HG02642 (cell line): ENCODE results near the gene TRIM38.
A peak's percentile ranks its signal among the peaks of the same experiment; 100 is the strongest.
"Not testable (repeated sequence)": the region's sequence is repeated elsewhere in the genome, so short reads cannot be mapped to it uniquely, and the experiment has no call there.

Experiments used
- ATAC-seq: cut with Tn5 transposase; IDR thresholded peaks from one replicate; pipeline ENCODE4 v1.9.1; 2021; ENCODE audit warnings: mild to moderate bottlenecking; ENCODE audit not compliant: unreplicated experiment, poor library complexity

The TRIM38 gene

GRCh38 chr6:25939593-25939992 lies 23.0 kb upstream of the TRIM38 start:
- ATAC-seq, result no peak

GRCh38 chr6:25942561-25943147 lies 19.9 kb upstream of the TRIM38 start:
- ATAC-seq, result no peak

- ATAC-seq, result no peak
Measured at GRCh38 chr6:25943887-25944286, 18.7 kb upstream of the TRIM38 start.

- peak; percentile 93 for ATAC-seq
Measured at GRCh38 chr6:25944688-25945574, 17.7 kb upstream of the TRIM38 start.

GRCh38 chr6:25945738-25946137 lies 16.9 kb upstream of the TRIM38 start:
- ATAC-seq, result not testable (repeated sequence)

GRCh38 chr6:25946631-25947030 lies 16.0 kb upstream of the TRIM38 start:
- no peak for ATAC-seq

- not testable (repeated sequence) for ATAC-seq
Measured at GRCh38 chr6:25947492-25947891, 15.1 kb upstream of the TRIM38 start.

- ATAC-seq, result no peak
Measured at GRCh38 chr6:25949695-25950094, 12.9 kb upstream of the TRIM38 start.

GRCh38 chr6:25950297-25950696 lies 12.3 kb upstream of the TRIM38 start:
- ATAC-seq, result no peak

- ATAC-seq, result no peak
Measured at GRCh38 chr6:25951296-25952032, 11.1 kb upstream of the TRIM38 start.

- no peak for ATAC-seq
Measured at GRCh38 chr6:25952535-25952934, 10.1 kb upstream of the TRIM38 start.

GRCh38 chr6:25953733-25954132 lies 8.9 kb upstream of the TRIM38 start:
- no peak for ATAC-seq

GRCh38 chr6:25954756-25955155 lies 7.8 kb upstream of the TRIM38 start:
- ATAC-seq, result no peak

GRCh38 chr6:25956226-25956625 lies 6.4 kb upstream of the TRIM38 start:
- no peak for ATAC-seq

- ATAC-seq, result no peak
Measured at GRCh38 chr6:25958700-25959162, 3.9 kb upstream of the TRIM38 start.

- ATAC-seq, result no peak
Measured at GRCh38 chr6:25959890-25960536, 2.6 kb upstream of the TRIM38 start.

- ATAC-seq, result no peak
Measured at GRCh38 chr6:25960734-25961133, 1.9 kb upstream of the TRIM38 start.

GRCh38 chr6:25961619-25962148 lies 918 bp upstream of the TRIM38 start:
- ATAC-seq, result no peak

- ATAC-seq, result no peak
Measured at GRCh38 chr6:25963426-25964123, 973 bp downstream of the TRIM38 start.

GRCh38 chr6:25965058-25965457 lies 2.5 kb downstream of the TRIM38 start:
- no peak for ATAC-seq
